ENCODE data around the gene TROAP.
A peak's percentile ranks its signal among the peaks of the same experiment; 100 is the strongest.
"Not testable (repeated sequence)": the region's sequence is repeated elsewhere in the genome, so short reads cannot be mapped to it uniquely, and the experiment has no call there.

TROAP gene

DNA sequence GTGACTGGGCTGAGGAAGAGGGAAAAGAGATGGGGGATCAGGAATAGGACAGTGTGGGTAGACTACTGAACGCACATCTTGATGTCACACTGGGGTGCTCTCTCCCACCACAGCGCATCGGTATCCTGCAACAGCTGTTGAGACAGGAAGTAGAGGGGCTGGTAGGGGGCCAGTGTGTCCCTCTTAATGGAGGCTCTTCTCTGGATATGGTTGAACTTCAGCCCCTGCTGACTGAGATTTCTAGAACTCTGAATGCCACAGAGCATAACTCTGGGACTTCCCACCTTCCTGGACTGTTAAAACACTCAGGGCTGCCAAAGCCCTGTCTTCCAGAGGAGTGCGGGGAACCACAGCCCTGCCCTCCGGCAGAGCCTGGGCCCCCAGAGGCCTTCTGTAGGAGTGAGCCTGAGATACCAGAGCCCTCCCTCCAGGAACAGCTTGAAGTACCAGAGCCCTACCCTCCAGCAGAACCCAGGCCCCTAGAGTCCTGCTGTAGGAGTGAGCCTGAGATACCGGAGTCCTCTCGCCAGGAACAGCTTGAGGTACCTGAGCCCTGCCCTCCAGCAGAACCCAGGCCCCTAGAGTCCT, 7.1 kb downstream of the TROAP start:
- no peak for DNase-seq (ENCODE audit: low read depth in 1 of 2, low spot score in 1 of 2)

DNA sequence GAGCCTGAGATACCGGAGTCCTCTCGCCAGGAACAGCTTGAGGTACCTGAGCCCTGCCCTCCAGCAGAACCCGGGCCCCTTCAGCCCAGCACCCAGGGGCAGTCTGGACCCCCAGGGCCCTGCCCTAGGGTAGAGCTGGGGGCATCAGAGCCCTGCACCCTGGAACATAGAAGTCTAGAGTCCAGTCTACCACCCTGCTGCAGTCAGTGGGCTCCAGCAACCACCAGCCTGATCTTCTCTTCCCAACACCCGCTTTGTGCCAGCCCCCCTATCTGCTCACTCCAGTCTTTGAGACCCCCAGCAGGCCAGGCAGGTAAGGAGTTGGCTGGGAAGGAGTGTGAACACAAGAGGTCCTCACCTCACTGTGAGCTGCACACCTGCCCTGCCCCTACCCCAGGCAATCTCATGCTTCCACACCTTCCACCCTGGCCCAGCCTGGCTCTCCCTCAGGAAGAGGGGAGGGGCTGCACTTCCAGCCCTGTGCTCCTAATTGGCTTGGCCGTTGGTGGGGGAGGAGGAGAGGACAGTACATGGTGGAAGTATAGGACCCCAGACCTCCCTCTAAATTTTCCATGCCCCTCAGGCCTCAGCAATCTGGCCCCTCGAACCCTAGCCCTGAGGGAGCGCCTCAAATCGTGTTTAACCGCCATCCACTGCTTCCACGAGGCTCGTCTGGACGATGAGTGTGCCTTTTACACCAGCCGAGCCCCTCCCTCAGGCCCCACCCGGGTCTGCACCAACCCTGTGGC, 7.8 kb downstream of the TROAP start:
- no peak for DNase-seq (ENCODE audit: low read depth in 1 of 2, low spot score in 1 of 2)

DNA sequence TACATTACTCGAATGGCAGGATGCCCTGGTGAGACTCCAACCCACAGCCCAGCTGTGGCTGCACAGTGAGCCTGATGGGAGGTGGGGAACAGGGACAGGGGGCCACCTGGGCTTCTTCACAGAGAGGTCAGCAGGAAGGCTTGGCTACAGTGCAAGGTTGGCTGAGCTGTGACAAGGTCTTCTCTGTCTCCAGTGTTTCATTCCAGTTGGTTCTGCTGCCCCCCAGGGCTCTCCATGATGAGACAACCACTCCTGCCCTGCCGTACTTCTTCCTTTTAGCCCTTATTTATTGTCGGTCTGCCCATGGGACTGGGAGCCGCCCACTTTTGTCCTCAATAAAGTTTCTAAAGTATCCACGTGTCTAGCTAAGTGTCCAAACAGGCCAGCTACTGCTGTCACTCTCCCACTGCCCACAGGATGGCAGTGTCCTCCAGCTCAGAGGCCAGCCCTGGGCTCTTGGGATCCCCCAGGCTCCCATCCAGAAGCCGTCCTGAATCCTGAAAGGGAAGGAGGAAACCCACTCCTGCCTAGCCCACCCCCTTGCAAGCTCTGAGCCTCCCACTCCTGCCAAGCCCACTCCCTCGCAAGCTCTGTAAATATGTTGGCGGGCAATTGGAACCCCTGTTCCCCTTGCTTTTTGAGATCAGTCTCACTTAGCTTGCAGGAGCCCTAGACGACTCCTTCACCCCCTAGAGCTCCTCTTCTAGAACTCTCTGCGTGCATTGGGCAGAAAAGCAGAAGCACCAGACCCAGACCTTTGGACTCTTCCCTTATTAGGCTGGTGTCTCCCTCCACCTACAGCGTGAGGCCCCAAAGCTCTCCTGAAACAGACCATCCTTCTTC, 8.5 kb downstream of the TROAP start:
- no peak for DNase-seq (ENCODE audit: low read depth in 1 of 2, low spot score in 1 of 2)

- no peak for DNase-seq (ENCODE audit: low read depth in 1 of 2, low spot score in 1 of 2)
Observed at GRCh38 chr12:49332441-49332861, 9.4 kb downstream of the TROAP start.

DNA sequence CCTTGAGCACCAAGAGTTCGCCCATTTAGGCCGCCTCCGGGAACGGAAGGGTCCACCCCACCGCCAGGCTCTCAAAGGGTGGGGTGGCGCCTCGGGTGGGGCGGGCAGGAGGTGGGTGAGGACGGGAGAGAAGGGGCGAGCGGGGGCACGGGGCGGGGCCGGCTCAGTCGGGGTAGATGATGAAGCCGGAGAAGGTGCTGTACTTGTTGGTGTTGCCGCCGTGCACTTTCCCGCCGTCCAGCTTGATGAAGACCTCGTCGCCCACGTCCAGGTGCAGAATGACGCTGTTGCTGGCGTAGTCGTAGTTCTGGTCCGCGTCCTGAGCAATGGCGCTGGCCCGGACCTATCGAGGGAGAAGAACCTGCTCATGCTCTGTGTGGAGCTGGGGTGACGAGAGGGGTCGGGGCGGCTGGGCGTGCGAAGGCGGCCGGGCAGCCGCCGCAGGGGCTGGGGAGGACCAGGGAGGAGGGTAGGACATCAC, 9.9 kb downstream of the TROAP start:
- DNase-seq (ENCODE audit: low read depth in 1 of 2, low spot score in 1 of 2), result no peak

DNA sequence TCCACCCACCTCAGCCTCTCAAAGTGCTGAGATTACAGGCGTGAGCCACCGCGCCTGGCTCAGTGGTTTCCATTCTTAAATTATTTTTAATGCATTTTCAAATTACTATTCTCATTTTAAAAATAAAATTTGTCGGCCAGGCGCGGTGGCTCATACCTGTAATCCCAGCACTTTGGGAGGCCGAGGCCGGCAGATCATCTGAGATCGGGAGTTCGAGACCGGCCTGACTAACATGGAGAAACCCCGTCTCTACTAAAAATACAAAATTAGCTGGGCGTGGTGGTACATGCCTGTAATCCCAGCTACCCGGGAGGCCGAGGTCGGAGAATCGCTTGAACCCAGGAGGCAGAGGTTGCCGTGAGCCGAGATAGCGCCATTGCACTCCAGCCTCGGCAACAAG, 10.7 kb downstream of the TROAP start:
- DNase-seq (ENCODE audit: low read depth in 1 of 2, low spot score in 1 of 2), result not testable (repeated sequence)

DNA sequence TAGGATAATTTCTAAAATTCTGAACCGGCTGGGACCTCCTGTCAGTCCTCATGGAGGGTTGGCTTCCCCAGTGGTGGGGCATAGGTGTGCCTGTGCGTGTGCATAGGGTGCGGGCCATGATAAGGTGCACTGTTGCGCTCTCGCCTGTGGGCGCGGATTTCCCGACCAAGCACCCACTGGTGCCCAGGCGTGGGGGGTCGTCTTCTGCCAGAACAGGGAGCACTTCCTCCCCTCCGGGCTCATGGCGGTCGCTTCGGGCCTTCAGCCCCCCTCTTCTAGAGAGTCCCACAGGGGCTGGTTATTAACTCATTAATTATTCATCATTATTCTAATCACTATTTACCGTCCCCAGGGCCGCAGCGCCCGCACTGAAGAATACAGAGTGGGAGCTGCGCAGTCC, 11.2 kb downstream of the TROAP start:
- DNase-seq (ENCODE audit: low read depth in 1 of 2, low spot score in 1 of 2), result no peak

GRCh38 chr12:49334681-49335080, 11.6 kb downstream of the TROAP start:
- DNase-seq (ENCODE audit: low read depth in 1 of 2, low spot score in 1 of 2), result no peak

GRCh38 chr12:49335118-49335954, 12.3 kb downstream of the TROAP start:
- no peak for DNase-seq (ENCODE audit: low read depth in 1 of 2, low spot score in 1 of 2)

DNA sequence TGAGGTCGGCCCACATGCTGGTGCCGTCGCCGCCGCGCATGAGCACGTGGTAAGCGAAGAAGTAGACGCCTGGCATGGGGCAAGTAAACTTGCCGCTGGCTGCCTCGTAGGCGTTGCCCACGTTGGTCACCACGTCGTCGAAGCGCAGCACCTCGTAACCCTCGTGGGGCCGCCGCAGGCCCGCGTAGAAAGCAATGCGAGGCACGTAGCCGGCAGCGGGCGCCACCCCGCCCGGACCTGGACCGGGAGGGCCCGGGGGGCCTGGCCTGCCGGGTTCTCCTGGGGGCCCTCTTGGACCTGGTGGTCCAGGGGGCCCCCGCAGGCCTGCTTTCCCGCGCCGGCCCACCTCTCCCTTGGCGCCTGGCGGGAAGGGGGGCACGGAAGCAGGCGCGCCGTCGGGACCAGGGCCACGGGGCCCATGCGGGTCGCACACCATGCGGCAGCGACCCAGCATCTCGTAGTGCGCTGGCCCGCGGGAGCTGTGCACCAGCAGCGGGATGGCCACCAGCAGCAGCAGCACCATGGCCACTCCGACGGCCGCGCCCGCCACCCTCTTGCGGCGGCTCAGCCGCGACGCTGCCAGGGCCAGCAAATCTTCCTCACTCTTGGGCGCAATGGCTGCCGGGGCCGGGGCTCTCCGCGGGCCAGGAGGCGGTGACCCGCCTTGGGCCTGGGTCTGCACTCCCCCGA, 13.0 kb downstream of the TROAP start:
- no peak for DNase-seq (ENCODE audit: low read depth in 1 of 2, low spot score in 1 of 2)

GRCh38 chr12:49336645-49337584, 13.9 kb downstream of the TROAP start, which contains the start of gene C1QL4:
Gene C1QL4, minus strand, starts transcription at chr12:49337188. Its CDS starts 711 bp downstream, at chr12:49336477.
- peak; percentile 72 to 80 for DNase-seq (ENCODE audit: low read depth in 1 of 2, low spot score in 1 of 2)

GRCh38 chr12:49338830-49339463, 15.9 kb downstream of the TROAP start:
- no peak for DNase-seq (ENCODE audit: low read depth in 1 of 2, low spot score in 1 of 2)

- DNase-seq (ENCODE audit: low read depth in 1 of 2, low spot score in 1 of 2), result no peak
Observed at GRCh38 chr12:49339464-49339861, 16.4 kb downstream of the TROAP start.

GRCh38 chr12:49340095-49340870, 17.2 kb downstream of the TROAP start:
- DNase-seq (ENCODE audit: low read depth in 1 of 2, low spot score in 1 of 2), result no peak

GRCh38 chr12:49340971-49341776, 18.1 kb downstream of the TROAP start:
- no peak for DNase-seq (ENCODE audit: low read depth in 1 of 2, low spot score in 1 of 2)

DNA sequence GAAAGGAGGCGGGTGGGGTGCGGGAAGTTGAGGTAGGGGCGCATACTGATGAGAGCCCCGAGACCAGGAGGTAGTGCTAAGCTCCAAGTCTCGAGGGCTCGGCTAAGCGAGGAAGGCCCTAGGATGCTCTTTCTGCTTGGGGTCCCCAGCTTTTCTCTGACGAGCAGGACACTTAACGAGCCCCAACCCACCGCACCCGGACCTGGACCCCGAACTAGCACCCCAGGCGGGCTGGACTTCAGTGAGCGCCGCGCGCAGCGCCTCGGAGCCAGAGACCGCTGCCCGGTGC, 18.7 kb downstream of the TROAP start:
- DNase-seq (ENCODE audit: low read depth in 1 of 2, low spot score in 1 of 2), result no peak

Measured in activated CD4-positive, alpha-beta T cell treated with anti-CD3 and anti-CD28 coated beads, Interleukin-2, amount 50 U/mL, for 24 hours (primary cell).